Measurements from ENCODE around the gene HS3ST3A1.

Gene HS3ST3A1

DNA sequence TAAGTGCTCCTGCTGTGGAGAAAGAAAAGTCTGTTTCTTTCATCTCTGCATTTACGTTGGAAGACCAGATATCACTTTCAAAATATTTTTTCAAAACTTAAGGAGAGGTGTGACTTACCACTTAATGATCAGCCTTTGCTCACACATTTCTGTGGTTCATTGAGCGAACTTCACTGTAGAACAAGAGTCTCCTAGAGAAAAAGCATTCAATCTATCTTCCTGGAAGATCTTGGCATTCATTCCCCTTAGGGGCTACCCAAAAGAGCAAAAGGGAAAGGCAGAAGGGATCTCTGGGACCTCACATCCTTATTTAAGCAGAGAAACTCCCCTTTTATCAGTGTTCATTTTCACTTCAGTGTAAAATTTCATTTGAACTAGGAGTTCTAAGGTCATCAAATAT, 61.2 kb downstream of the HS3ST3A1 start:
- Mint-ChIP-seq H3K9me3 (peaks cover 2% of the 10 kb centered on the region), H3K36me3 (no peaks in the 10 kb centered on the region), H3K4me3 (no peak overlapping the region), H3K4me1 (no peaks in the 10 kb centered on the region), H3K27ac (no peak overlapping the region)
- ATAC-seq (no peak), DNase-seq (ENCODE audit: low spot score in 2 of 2) (no peak)

DNA sequence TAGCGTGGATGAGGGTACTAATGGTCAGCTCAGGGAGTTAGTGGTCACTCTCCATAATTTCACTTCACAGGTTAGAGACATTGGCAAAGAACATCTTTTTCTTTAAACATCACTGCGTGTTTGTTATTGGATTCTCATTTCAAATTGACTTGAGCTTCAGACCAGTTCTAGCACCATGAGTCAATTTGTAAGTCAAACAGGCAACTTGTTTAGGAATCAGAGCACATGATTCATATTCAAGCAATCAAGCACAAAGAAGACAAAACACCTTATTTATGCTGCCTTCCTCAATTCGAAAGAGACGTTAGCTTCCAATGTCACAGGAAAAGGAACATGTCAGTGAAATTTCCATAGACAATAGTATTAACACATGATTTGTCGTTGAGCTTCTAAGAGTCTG, 62.3 kb downstream of the HS3ST3A1 start:
- H3K27ac Mint-ChIP-seq, result no peak overlapping the region
- no peaks in the 10 kb centered on the region for H3K4me1 Mint-ChIP-seq
- H3K4me3 Mint-ChIP-seq, result no peak overlapping the region
- no peaks in the 10 kb centered on the region for H3K36me3 Mint-ChIP-seq
- peaks cover 2% of the 10 kb centered on the region for H3K9me3 Mint-ChIP-seq
- ATAC-seq (no peak), DNase-seq (ENCODE audit: low spot score in 2 of 2) (no peak)

DNA sequence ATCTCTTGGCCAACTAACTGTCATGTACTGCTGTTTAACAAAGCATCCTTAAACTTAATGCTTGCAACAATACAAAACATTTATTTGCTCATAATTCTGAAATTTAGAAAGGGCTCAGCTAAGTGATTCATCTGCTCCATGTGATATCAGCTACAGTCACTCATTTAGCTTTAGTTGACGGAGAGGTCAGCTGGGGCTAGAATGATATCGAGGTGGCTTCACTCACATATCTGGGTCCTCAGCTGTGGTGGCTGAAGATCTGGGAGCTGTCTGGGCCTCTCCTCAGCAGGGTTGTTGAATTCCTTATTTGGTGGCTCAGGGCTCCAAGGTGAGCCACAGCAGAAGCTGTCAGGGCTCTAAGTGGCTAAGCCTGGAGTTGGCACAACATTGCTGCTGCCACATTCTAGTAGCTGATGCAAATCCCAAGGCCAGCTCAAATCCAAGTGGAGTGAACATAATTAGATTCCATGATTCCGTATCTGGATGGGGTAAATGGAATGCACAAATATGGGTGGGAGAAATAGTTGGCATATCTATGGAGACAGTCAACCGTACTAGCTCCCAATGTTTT, 62.8 kb downstream of the HS3ST3A1 start:
- Mint-ChIP-seq H3K4me3 (no peak overlapping the region), H3K27ac (no peak overlapping the region), H3K4me1 (no peaks in the 10 kb centered on the region), H3K9me3 (peaks cover 2% of the 10 kb centered on the region), H3K36me3 (no peaks in the 10 kb centered on the region)
- no peak for DNase-seq (ENCODE audit: low spot score in 2 of 2)
- ATAC-seq, result no peak

DNA sequence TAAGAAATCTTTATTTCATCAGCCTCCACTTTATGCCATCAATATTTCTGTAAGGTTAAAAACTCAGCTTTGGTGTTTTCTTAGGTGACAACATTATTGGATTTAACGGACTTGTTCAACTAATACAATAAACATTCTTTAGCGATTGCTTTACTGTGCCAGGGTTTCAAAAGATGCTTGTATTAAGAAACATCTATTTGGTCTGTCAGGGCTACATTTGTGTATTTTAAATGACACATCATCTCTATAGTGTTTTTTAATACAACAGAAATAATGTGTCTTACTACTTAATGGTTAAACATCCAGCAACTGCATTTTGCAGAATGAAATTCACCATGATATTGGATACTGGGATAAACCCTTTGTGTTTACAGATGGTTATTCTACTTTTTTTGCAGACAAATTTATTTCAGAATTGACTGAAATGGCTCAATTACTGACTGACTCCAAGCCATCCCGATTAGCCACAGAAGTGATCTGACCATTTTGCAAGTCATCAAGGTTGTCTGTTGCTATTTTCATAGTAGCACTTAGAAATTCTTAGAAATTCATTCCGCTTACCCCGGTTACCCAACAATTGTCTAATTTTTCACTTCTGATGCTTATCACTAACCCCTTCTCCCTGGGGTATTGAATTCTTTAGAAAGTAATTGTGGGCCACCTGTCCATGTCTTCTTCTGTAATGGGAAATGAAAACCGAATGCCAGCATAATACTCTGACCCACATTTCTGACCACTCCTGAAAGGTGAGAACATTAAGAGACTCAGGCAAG, 63.7 kb downstream of the HS3ST3A1 start:
- ATAC-seq (no peak), DNase-seq (ENCODE audit: low spot score in 2 of 2) (no peak)
- H3K36me3 Mint-ChIP-seq, result no peaks in the 10 kb centered on the region
- H3K27ac Mint-ChIP-seq, result no peak overlapping the region
- peaks cover 2% of the 10 kb centered on the region for H3K9me3 Mint-ChIP-seq
- no peak overlapping the region for H3K4me3 Mint-ChIP-seq
- H3K4me1 Mint-ChIP-seq, result no peaks in the 10 kb centered on the region

DNA sequence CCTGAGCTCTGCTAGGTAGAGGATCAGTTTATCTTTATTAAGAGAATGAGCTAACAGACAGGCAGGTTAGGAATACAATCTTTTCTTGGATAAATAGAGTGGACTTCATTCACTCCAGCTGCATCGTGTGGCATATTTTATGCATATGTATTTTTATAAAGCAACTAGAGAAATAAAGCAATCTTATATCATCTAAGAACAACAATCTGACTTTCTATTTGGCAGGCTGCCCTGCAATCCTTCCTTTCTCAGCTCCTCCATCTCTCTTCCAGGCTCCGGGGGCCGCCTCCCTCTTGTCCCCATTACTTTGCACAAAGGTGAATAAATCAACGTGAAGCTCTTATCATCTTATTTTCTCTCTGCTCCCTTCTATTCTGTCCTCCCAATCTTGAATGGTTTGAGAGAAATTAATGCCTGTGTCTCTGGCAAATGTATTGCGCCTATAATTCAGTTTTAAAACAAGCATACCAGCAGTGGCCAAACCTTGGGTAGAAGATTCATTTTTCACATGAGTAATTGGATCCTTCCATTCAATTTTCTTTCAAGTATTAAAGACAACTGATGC, 64.5 kb downstream of the HS3ST3A1 start:
- peaks cover 2% of the 10 kb centered on the region for H3K9me3 Mint-ChIP-seq
- H3K4me3 Mint-ChIP-seq, result no peak overlapping the region
- no peaks in the 10 kb centered on the region for H3K4me1 Mint-ChIP-seq
- H3K36me3 Mint-ChIP-seq, result no peaks in the 10 kb centered on the region
- ATAC-seq, result no peak
- DNase-seq (ENCODE audit: low spot score in 2 of 2), result no peak
- no peak overlapping the region for H3K27ac Mint-ChIP-seq

DNA sequence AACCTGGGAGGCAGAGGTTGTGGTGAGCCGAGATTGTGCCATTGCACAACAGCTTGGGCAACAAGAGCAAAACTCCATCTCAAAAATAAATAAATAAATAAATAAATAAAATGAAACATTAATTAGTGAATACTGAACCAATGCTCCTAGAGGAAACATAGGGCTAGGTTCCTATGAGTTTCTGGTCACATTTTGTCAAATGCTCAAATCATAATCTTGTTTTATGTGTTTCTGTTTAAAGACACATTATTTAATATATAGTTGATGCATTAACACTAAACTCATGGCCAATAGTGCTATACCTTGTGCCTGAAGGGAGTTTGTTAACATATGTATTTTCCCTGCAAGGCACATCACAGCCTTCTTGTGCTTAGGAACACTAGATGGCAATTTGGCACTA, 66.8 kb downstream of the HS3ST3A1 start:
- DNase-seq (ENCODE audit: low spot score in 2 of 2) (no peak), ATAC-seq (no peak)
- Mint-ChIP-seq H3K27ac (no peak overlapping the region), H3K4me3 (no peak overlapping the region), H3K4me1 (no peaks in the 10 kb centered on the region), H3K9me3 (peaks cover 2% of the 10 kb centered on the region), H3K36me3 (no peaks in the 10 kb centered on the region)

DNA sequence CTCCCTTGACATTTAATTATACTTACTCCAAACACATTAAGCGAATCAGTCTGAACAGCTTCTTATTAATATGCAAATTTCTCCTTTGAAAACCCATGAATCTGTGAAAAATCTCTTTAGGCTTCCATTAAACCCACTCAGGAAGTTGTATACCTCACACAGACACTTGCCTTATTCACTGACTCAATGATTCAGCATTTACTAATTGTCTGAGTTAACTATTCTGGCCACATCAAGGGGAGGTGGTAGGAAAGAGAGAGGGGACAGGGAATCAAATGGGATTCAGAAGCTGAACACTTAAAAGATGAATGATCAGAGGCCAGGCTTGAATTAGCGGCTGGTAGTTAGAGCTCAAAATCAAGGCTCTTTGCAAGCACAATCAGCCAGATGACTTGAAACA, 70.0 kb downstream of the HS3ST3A1 start:
- ATAC-seq (no peak), DNase-seq (ENCODE audit: low spot score in 2 of 2) (no peak)
- Mint-ChIP-seq H3K4me3 (no peak overlapping the region), H3K27ac (no peak overlapping the region), H3K9me3 (peaks cover 2% of the 10 kb centered on the region), H3K36me3 (no peaks in the 10 kb centered on the region), H3K4me1 (no peaks in the 10 kb centered on the region)

DNA sequence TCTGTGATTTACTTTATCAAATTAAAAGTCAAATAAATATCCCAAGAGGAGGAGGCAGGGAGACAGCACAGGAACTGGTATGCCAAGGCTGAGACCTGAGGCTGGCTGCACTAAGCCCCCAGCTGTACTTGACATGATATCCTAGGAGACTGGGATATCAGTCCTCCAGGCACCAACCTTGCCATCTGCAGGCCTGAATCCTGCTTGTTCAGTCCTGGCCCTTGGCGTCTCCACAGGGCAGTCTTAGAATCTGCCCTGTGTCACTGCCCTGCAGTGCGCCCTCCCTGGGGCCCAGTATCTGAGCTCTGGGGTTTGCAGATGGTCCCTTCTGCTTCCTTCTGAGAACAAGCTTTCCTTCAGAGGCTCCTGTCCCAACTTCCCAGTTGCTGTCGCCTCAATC, 75.9 kb downstream of the HS3ST3A1 start:
- no peaks in the 10 kb centered on the region for H3K4me1 Mint-ChIP-seq
- no peaks in the 10 kb centered on the region for H3K36me3 Mint-ChIP-seq
- no peak overlapping the region for H3K4me3 Mint-ChIP-seq
- no peak for ATAC-seq
- H3K9me3 Mint-ChIP-seq, result peaks cover 2% of the 10 kb centered on the region
- no peak overlapping the region for H3K27ac Mint-ChIP-seq
- DNase-seq (ENCODE audit: low spot score in 2 of 2), result no peak

DNA sequence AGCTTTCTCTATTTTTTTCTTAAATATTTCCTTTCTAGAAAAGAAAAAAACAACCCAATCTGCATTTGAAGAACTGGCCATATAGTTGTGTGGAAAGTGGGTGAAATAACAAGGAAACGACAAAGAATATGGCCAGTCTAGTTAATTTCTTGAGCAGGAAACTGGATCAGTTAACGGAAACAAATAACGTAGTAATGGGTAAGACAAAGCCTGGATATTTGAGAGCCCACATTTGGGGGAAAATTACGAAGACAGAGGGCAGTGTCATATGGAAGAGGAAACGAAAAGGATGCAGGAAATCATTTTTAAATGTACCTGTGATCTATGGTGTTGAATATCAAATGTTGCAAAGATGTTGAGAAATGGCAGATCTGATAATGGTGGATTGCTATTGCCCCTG, 78.6 kb downstream of the HS3ST3A1 start:
- no peaks in the 10 kb centered on the region for H3K4me1 Mint-ChIP-seq
- H3K4me3 Mint-ChIP-seq, result no peak overlapping the region
- no peak for ATAC-seq
- H3K9me3 Mint-ChIP-seq, result no peaks in the 10 kb centered on the region
- no peaks in the 10 kb centered on the region for H3K36me3 Mint-ChIP-seq
- no peak for DNase-seq (ENCODE audit: low spot score in 2 of 2)
- no peak overlapping the region for H3K27ac Mint-ChIP-seq

DNA sequence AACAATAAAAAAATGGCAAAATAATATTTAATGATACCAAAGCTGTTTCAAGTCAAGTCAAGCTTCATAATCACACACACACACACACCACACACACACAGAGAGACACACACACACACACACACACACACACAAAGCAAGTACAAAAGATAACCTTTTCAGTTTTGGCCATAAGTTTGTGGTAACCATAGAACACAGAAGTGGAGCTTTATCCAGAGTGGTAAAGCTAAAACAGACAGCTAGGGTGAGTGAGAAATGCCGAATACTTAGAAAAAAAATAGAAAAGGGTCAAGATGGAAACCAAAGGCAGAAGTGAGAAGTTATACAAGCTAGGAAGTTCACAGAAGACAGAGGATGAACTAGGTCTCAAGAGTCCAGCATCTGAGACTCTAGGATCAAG, 79.0 kb downstream of the HS3ST3A1 start:
- H3K9me3 Mint-ChIP-seq, result no peaks in the 10 kb centered on the region
- no peak overlapping the region for H3K4me3 Mint-ChIP-seq
- DNase-seq (ENCODE audit: low spot score in 2 of 2), result no peak
- no peak for ATAC-seq
- no peaks in the 10 kb centered on the region for H3K36me3 Mint-ChIP-seq
- no peak overlapping the region for H3K27ac Mint-ChIP-seq
- no peaks in the 10 kb centered on the region for H3K4me1 Mint-ChIP-seq

DNA sequence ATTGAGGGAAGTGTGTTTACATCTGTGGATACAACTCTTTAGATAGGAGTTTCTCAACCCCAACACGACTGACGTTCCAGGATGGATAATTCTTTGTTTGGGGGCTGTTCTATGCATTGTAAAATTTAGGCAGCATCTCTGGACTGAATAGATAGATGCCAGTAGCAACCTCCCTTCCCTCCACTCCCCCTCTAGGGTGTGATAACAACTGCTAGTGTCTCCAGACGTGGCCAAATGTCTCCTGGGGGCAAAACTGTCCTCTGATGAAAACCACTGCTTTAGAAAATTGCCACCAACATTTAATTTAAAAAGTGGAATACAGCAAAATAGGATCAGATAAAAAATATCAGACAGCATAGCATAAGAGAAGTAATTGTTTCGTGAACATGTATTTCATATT, 79.9 kb downstream of the HS3ST3A1 start:
- Mint-ChIP-seq H3K9me3 (no peaks in the 10 kb centered on the region), H3K36me3 (no peaks in the 10 kb centered on the region), H3K4me1 (no peaks in the 10 kb centered on the region), H3K4me3 (no peak overlapping the region), H3K27ac (no peak overlapping the region)
- no peak for ATAC-seq
- no peak for DNase-seq (ENCODE audit: low spot score in 2 of 2)

DNA sequence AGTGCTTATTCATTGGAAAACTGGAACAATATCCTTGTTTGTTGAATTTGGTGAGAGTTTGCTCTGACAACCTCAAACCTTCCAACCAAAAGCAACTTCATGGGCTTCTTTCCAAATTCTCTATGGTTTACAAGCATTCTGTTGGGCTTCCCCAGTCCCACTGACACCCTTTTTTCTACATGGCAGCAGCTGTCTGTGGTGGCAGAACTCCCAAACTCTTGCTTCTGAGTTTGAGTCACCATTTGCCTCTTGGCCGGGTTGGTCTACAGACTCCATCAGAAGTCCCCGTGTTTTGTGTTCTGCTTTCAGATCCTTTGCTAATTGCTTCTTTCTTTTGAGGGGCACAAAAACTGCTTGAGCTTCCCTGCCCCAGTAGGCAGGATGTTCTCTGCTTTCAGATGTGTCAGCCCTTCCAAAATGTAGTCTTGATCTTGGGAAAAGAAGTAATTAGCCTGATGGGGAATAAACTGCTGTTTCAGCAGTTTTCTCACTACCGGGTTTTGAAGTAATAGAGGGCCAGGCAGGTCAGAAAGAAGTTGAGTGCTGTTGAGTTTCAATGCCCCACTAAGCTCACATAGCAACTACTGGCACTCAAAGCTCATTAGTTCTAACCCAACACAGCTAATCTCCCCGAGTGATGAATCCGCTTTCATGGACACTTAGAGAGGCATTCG, 80.7 kb downstream of the HS3ST3A1 start:
- H3K27ac Mint-ChIP-seq, result no peak overlapping the region
- H3K36me3 Mint-ChIP-seq, result no peaks in the 10 kb centered on the region
- no peaks in the 10 kb centered on the region for H3K4me1 Mint-ChIP-seq
- DNase-seq (ENCODE audit: low spot score in 2 of 2) (no peak), ATAC-seq (no peak)
- no peaks in the 10 kb centered on the region for H3K9me3 Mint-ChIP-seq
- H3K4me3 Mint-ChIP-seq, result no peak overlapping the region

DNA sequence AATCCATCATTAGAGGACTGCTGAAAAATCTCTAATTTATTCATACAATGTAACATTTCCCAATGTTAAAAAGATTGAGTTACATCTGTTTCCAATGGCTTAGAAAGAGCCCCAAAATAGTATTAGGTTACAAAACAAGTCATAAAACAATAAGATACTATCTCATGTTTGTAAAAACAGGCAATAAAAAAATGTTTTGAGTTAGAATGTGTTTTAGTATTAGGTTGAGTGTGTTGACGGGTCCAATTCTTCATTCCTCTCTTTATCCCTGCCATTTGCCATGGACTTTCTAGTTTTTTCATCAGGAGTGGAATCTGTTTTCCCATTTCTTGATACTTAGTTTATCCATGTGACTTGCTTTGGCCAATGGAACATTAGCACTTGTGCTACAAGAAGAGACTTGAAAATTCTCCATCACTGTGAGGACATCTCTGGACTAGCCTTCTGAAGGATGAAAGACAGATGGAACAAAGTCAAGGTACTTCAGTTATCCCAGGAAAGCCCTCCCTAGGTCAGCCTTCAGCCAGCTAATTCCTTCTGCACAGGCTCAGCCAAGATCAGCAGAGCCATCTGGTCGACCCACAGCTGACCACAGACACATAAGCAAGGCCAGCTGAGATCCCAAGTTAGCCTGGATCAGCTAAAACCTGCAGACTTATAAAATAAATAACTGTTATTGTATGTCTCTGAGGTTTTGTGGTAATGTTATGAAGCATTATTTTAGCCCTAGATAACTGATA, 83.3 kb downstream of the HS3ST3A1 start:
- Mint-ChIP-seq H3K9me3 (no peaks in the 10 kb centered on the region), H3K4me1 (no peaks in the 10 kb centered on the region)

DNA sequence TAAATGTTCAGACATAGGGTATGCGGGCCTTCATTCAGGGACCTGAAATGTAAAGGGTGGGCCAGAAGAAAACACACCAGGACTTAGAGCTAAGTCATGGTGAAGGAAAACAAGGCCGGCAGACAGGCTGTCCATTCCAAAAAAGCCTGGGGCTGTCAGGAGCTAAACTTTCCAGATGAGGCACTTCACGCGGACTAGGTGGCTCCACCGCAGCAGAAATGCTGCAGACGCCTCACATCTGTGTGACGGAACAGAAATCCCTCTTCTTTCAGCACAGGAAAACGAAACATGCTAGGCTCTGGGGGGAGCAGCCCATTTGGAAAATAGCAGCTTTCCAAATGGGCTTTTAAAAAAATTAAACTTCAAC, 88.7 kb downstream of the HS3ST3A1 start:
- ATAC-seq (no peak), DNase-seq (ENCODE audit: low spot score in 2 of 2) (no peak)
- H3K4me1 Mint-ChIP-seq, result no peaks in the 10 kb centered on the region
- H3K27ac Mint-ChIP-seq, result no peak overlapping the region
- H3K4me3 Mint-ChIP-seq, result no peak overlapping the region
- H3K36me3 Mint-ChIP-seq, result no peaks in the 10 kb centered on the region
- no peaks in the 10 kb centered on the region for H3K9me3 Mint-ChIP-seq

More for the DNA sequence above, 83.3 kb downstream of the HS3ST3A1 start:
- no peaks in the 10 kb centered on the region for H3K36me3 Mint-ChIP-seq
- no peak for ATAC-seq
- no peak for DNase-seq (ENCODE audit: low spot score in 2 of 2)
- no peak overlapping the region for H3K4me3 Mint-ChIP-seq
- H3K27ac Mint-ChIP-seq, result no peak overlapping the region

DNA sequence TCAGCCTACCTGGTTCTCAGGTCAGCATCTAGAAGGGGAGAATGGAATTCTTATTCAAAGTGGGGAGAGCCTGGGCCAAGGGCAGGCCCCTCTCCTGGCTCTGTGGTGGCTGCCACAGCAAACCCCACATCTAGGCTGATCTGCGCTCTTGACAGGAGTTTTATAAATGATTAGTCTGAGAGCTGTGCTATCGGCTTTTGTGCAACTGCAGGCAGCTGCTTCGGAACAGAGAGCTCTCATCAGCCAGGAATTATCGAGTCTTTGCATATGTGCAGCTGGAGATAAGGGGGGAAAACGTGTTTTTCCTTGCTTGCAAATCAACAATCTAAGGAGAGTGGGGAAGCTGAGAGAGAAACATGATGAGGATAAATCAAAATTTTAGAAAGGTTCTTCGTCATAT, 91.7 kb downstream of the HS3ST3A1 start:
- no peak overlapping the region for H3K27ac Mint-ChIP-seq
- H3K36me3 Mint-ChIP-seq, result no peaks in the 10 kb centered on the region
- H3K4me3 Mint-ChIP-seq, result no peak overlapping the region
- no peaks in the 10 kb centered on the region for H3K9me3 Mint-ChIP-seq
- no peaks in the 10 kb centered on the region for H3K4me1 Mint-ChIP-seq
- DNase-seq (ENCODE audit: low spot score in 2 of 2) (no peak), ATAC-seq (no peak)

Measured in stimulated activated effector memory CD8-positive, alpha-beta T cell treated with anti-CD3 and anti-CD28 coated beads, Interleukin-12 subunit alpha, Interleukin-12 subunit beta, amount 100 ng/mL, for 72 hours (primary cell).